H1 (cell line): Measurements from ENCODE around the gene LDLRAP1. TPM values are rescaled to one million over a fixed set of nuclear protein-coding genes. Genes with fewer than 3 reads are reported as not detected.

Experiments
- CTCF ChIA-PET: fragments of 300-600 bp; sonication (Branson Sonifier 250); formaldehyde crosslinking; loops from one replicate; lab custom pipeline; 2021; ENCODE audit not compliant: partially characterized antibody; lab: Charles Lee
- POLR2A ChIA-PET: fragments of 300-600 bp; sonication (Branson Sonifier 250); formaldehyde crosslinking; loops from one replicate; lab custom pipeline; 2021; ENCODE audit warnings: inconsistent platforms; ENCODE audit not compliant: partially characterized antibody; lab: Charles Lee
- DNase-seq, 2 experiments: peaks; one replicate each; pipeline versions ENCODE4 v3.0.0 to v3.0.0-alpha.2; 2010 to 2022; ENCODE audit warnings: low spot score in 2 of 2, low read depth in 1 of 2, mixed read lengths in 1 of 2
- FAIRE-seq: peaks from 2 replicates; lab custom pipeline; 2011; peaks lifted over from hg19 to GRCh38; lab: Jason Lieb, UNC
- H2AFZ ChIP-seq: 2 replicates; pipeline ENCODE4 v1.8.1; 2012; ENCODE audit warnings: low read length, inconsistent platforms
- H2AK5ac ChIP-seq: 2 replicates; pipeline ENCODE4 v1.6.1; 2013; ENCODE audit warnings: low read depth, low read length
- H2BK120ac ChIP-seq: replicated peaks from 2 replicates; pipeline ENCODE3; 2013; ENCODE audit warnings: low read depth, low read length, inconsistent platforms
- H2BK12ac ChIP-seq: 2 replicates; pipeline ENCODE4 v1.6.1; 2013; ENCODE audit warnings: low read depth, low read length
- H2BK15ac ChIP-seq: 2 replicates; pipeline ENCODE4 v1.6.1; 2013; ENCODE audit warnings: low read length
- H2BK20ac ChIP-seq: 2 replicates; pipeline ENCODE4 v1.6.1; 2013; ENCODE audit warnings: low read length
- H2BK5ac ChIP-seq: 2 replicates; pipeline ENCODE4 v1.6.1; 2013; ENCODE audit warnings: low read depth, low read length
- H3K14ac ChIP-seq: 2 replicates; pipeline ENCODE4 v1.6.1; 2013; ENCODE audit warnings: inconsistent platforms; ENCODE audit not compliant: insufficient read length
- H3K18ac ChIP-seq: 2 replicates; pipeline ENCODE4 v1.6.1; 2013; ENCODE audit warnings: low read length; ENCODE audit errors: extremely low read depth
- H3K23ac ChIP-seq: 2 replicates; pipeline ENCODE4 v1.6.1; 2013; ENCODE audit warnings: inconsistent platforms; ENCODE audit not compliant: insufficient read length
- H3K23me2 ChIP-seq: 2 replicates; pipeline ENCODE4 v1.6.1; 2013; ENCODE audit warnings: low read depth, low read length
- H3K27ac ChIP-seq: 2 replicates; pipeline ENCODE4 v1.6.1; 2011; ENCODE audit warnings: low read depth, low read length, inconsistent platforms
- H3K27me3 ChIP-seq, 4 experiments: replicated peaks in 1 of 4; 1 replicate in 1 of 4; 2 replicates in 3 of 4; pipeline versions ENCODE4 v1.6.1 to v1.8.1; 2011 to 2013; ENCODE audit warnings: low read length in 3 of 4, mild to moderate bottlenecking in 3 of 4, inconsistent platforms in 2 of 4, mixed read lengths in 2 of 4, moderate library complexity in 1 of 4; ENCODE audit not compliant: control insufficient read depth in 3 of 4, insufficient read depth in 3 of 4; ENCODE audit errors: extremely low read depth in 1 of 4
- H3K36me3 ChIP-seq, 4 experiments: 2 replicates each; pipeline versions ENCODE4 v1.6.1 to v1.8.1; 2011 to 2013; ENCODE audit warnings: mild to moderate bottlenecking in 4 of 4, low read length in 3 of 4, moderate library complexity in 2 of 4, control low read depth in 1 of 4, inconsistent platforms in 1 of 4; ENCODE audit not compliant: insufficient read depth in 4 of 4, control insufficient read depth in 2 of 4
- H3K4ac ChIP-seq: replicated peaks from 2 replicates; pipeline ENCODE3; 2013; ENCODE audit warnings: low read length, low read depth, mixed read lengths, inconsistent platforms; ENCODE audit not compliant: insufficient read length
- H3K4me1 ChIP-seq, 4 experiments: replicated peaks in 1 of 4; 1 replicate in 1 of 4; 2 replicates in 3 of 4; pipeline versions ENCODE4 v1.6.1 to v1.8.1; 2011 to 2013; ENCODE audit warnings: low read length in 3 of 4, inconsistent platforms in 2 of 4, mixed read lengths in 1 of 4; ENCODE audit not compliant: insufficient read depth in 4 of 4, control insufficient read depth in 3 of 4
- H3K4me2 ChIP-seq, 2 experiments: 2 replicates each; pipeline versions ENCODE4 v1.6.1 to v1.8.1; 2011 to 2013; ENCODE audit warnings: low read depth in 2 of 2, low read length in 2 of 2, control low read depth in 1 of 2, inconsistent platforms in 1 of 2, mild to moderate bottlenecking in 1 of 2; ENCODE audit not compliant: insufficient read depth in 1 of 2
- H3K4me3 ChIP-seq, 4 experiments: fragments of 200-600, 300-600 bp in 1 of 4; sonication (generic), shearing (Covaris generic), sonication (Bioruptor Twin) in 1 of 4; 2 replicates each; pipeline versions ENCODE4 v1.5.1 to v1.8.1; 2011 to 2016; ENCODE audit warnings: low read length in 4 of 4, low read depth in 3 of 4, control low read depth in 2 of 4, inconsistent platforms in 2 of 4, mild to moderate bottlenecking in 2 of 4, mixed read lengths in 1 of 4, moderate library complexity in 1 of 4; ENCODE audit not compliant: insufficient read depth in 2 of 4; ENCODE audit errors: extremely low read depth in 1 of 4
- H3K56ac ChIP-seq: replicated peaks from 2 replicates; pipeline ENCODE3; 2013; ENCODE audit warnings: low read depth, mild to moderate bottlenecking, mixed read lengths, low read length, inconsistent platforms; ENCODE audit not compliant: insufficient read length
- H3K79me1 ChIP-seq: 2 replicates; pipeline ENCODE4 v1.6.1; 2013; ENCODE audit warnings: low read depth, low read length, control low read depth
- H3K79me2 ChIP-seq, 2 experiments: 2 replicates each; pipeline versions ENCODE4 v1.6.1 to v1.8.1; 2012 to 2013; ENCODE audit warnings: low read length in 2 of 2, mild to moderate bottlenecking in 2 of 2, inconsistent platforms in 1 of 2; ENCODE audit not compliant: insufficient read depth in 2 of 2, control insufficient read depth in 1 of 2
- H3K9ac ChIP-seq, 4 experiments: replicated peaks in 1 of 4; 1 replicate in 1 of 4; 2 replicates in 3 of 4; pipeline versions ENCODE4 v1.6.1 to v1.8.1; 2011 to 2013; ENCODE audit warnings: low read depth in 3 of 4, low read length in 3 of 4, control low read depth in 2 of 4, mild to moderate bottlenecking in 2 of 4, moderate library complexity in 2 of 4, inconsistent platforms in 1 of 4; ENCODE audit errors: extremely low read depth in 1 of 4
- H3K9me3 ChIP-seq, 2 experiments: 2 replicates each; pipeline versions ENCODE4 v1.6.1 to v1.8.1; 2012 to 2013; ENCODE audit warnings: mild to moderate bottlenecking in 2 of 2, moderate library complexity in 2 of 2, control low read depth in 1 of 2, inconsistent platforms in 1 of 2, low read depth in 1 of 2, low read length in 1 of 2, mixed read lengths in 1 of 2; ENCODE audit not compliant: insufficient read depth in 2 of 2
- H4K20me1 ChIP-seq, 2 experiments: replicated peaks in 1 of 2; 2 replicates each; pipeline versions ENCODE3 to v1.8.1; 2011 to 2013; ENCODE audit warnings: inconsistent platforms in 2 of 2, low read length in 2 of 2, mild to moderate bottlenecking in 1 of 2; ENCODE audit not compliant: insufficient read depth in 2 of 2, control insufficient read depth in 1 of 2
- H4K5ac ChIP-seq: 2 replicates; pipeline ENCODE4 v1.6.1; 2013; ENCODE audit warnings: low read length, low read depth, mixed read lengths, inconsistent platforms; ENCODE audit not compliant: insufficient read length
- H4K8ac ChIP-seq: 2 replicates; pipeline ENCODE4 v1.8.0; 2013; ENCODE audit warnings: mild to moderate bottlenecking, moderate library complexity, low read length, inconsistent platforms; ENCODE audit not compliant: insufficient read depth; ENCODE audit errors: extremely low read depth
- H4K91ac ChIP-seq: replicated peaks from 2 replicates; pipeline ENCODE3; 2013; ENCODE audit warnings: low read length, mixed read lengths, inconsistent platforms; ENCODE audit not compliant: insufficient read length
- BACH1 ChIP-seq: IDR thresholded peaks from 2 replicates; pipeline ENCODE4 v1.6.1; 2012; ENCODE audit warnings: low read length, improper control_type of control experiment
- CHD2 ChIP-seq: IDR thresholded peaks from 2 replicates; pipeline ENCODE4 v1.6.1; 2012; ENCODE audit warnings: low read length, improper control_type of control experiment
- POU5F1 ChIP-seq: IDR thresholded peaks from 2 replicates; pipeline ENCODE4 v1.6.1; 2011; ENCODE audit warnings: low read depth, mild to moderate bottlenecking, low read length, moderate library complexity
- WGBS, 2 experiments: shearing (Covaris generic) in 1 of 2; methylation state at CpG; one replicate each; pipeline versions ENCODE4 v1.1.6 to v1.1.7; 2013 to 2015; ENCODE audit warnings: low lambda C conversion rate in 2 of 2, mixed read lengths in 2 of 2, inconsistent platforms in 1 of 2, low coverage in 1 of 2, missing lambda C conversion rate in 1 of 2; ENCODE audit not compliant: insufficient replicate concordance in 2 of 2, insufficient coverage in 1 of 2, insufficient read length in 1 of 2; ENCODE audit errors: extremely low coverage in 1 of 2, missing lambda C conversion rate in 1 of 2; 5-methylcytosine and 5-hydroxymethylcytosine counted together
- polyA plus RNA-seq, 7 experiments: library from polyadenylated mRNA; depleted of rRNA in 3 of 7; stranded (reverse) in 5 of 7; unstranded in 2 of 7; fragments of >200 nt in 5 of 7; fragments of 200-250 nt in 2 of 7; gene quantifications; 1 replicate in 5 of 7; 2 replicates in 1 of 7; 4 replicates in 1 of 7; pipeline versions ENCODE4 v1.2.1 to v1.2.3, GENCODE V29; 2011 to 2013; ENCODE audit warnings: missing spikeins in 2 of 7, mixed read lengths in 2 of 7
- total RNA-seq: library from RNA; stranded (reverse); fragmentation: NEBNext Ultra II Directional; extraction: Animal tissue kit (Norgen Biotek cat#: 25700); gene quantifications from 2 replicates; pipeline ENCODE4 v1.2.1, GENCODE V29; 2021
- TF ChIP-seq, protein P1 (sequence below), 3 experiments: IDR thresholded peaks; 1 replicate in 2 of 3; 2 replicates in 1 of 3; pipeline versions ENCODE4 v1.5.1 to v1.6.1; 2011; ENCODE audit warnings: low read length in 3 of 3, mild to moderate bottlenecking in 3 of 3, inconsistent platforms in 2 of 3, low read depth in 1 of 3, moderate library complexity in 1 of 3; ENCODE audit not compliant: insufficient read depth in 1 of 3; ENCODE audit errors: control extremely low read depth in 1 of 3

LDLRAP1 gene
- total and polyA plus RNA-seq, 2 of the 8 experiments (the other 6 are each of a cell fraction or from before 2014, with no cell fraction given) = 12.8 to 13.2 TPM

GRCh38 chr1:25613091-25613490 lies 69.7 kb downstream of the LDLRAP1 start:
- 77% methylated on average over 3 of the region's 3 CpGs; no CpG with 5 or more reads in 1 of the 2 experiments for WGBS, 2 experiments
- no peak overlapping the region for H3K4me3 ChIP-seq
- TF ChIP-seq BACH1 = no peak
- TF ChIP-seq CHD2 = no peak
- TF ChIP-seq POU5F1 = no peak
- TF ChIP-seq, protein P1, sequence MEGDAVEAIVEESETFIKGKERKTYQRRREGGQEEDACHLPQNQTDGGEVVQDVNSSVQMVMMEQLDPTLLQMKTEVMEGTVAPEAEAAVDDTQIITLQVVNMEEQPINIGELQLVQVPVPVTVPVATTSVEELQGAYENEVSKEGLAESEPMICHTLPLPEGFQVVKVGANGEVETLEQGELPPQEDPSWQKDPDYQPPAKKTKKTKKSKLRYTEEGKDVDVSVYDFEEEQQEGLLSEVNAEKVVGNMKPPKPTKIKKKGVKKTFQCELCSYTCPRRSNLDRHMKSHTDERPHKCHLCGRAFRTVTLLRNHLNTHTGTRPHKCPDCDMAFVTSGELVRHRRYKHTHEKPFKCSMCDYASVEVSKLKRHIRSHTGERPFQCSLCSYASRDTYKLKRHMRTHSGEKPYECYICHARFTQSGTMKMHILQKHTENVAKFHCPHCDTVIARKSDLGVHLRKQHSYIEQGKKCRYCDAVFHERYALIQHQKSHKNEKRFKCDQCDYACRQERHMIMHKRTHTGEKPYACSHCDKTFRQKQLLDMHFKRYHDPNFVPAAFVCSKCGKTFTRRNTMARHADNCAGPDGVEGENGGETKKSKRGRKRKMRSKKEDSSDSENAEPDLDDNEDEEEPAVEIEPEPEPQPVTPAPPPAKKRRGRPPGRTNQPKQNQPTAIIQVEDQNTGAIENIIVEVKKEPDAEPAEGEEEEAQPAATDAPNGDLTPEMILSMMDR (IDR thresholded peaks at IDR 0.05; ENCODE audit: control extremely low read depth in 1 of 3, insufficient read depth in 1 of 3, low read depth in 1 of 3, low read length in 3 of 3) = no peak

More at GRCh38 chr1:25613091-25613490, 69.7 kb downstream of the LDLRAP1 start:
- no peak overlapping the region for H2AFZ ChIP-seq
- no peaks in the 10 kb centered on the region for H3K9me3 ChIP-seq
- no peak overlapping the region for H3K14ac ChIP-seq
- no peak overlapping the region for H2BK20ac ChIP-seq
- peaks cover 0 to 9% (median 2%) of the 10 kb centered on the region in 4 experiments; a peak in 3 of 7 replicates for H3K4me1 ChIP-seq
- POLR2A ChIA-PET = no interaction called here
- H3K27ac ChIP-seq = no peak overlapping the region
- H4K91ac ChIP-seq = no peak overlapping the region
- CTCF ChIA-PET = interaction anchor here (0.6 to 5.9 kb wide), 11 partner anchors 9 to 291 kb away, joined by 3 to 34 read pairs (median 4); no protein-coding TSS in a partner anchor
- H3K18ac ChIP-seq = no peak overlapping the region
- FAIRE-seq (no peak), DNase-seq (peak in 1 of 2 experiments; percentile 6)
- no peak overlapping the region for H3K23ac ChIP-seq
- H3K9ac ChIP-seq = no peak overlapping the region
- H3K23me2 ChIP-seq = peaks cover 9% of the 10 kb centered on the region; the same call in 1 of the 2 replicates
- peaks cover 5 to 18% (median 9%) of the 10 kb centered on the region in 4 experiments; a peak in 6 of 7 replicates for H3K27me3 ChIP-seq
- H3K56ac ChIP-seq = no peak overlapping the region
- H2BK12ac ChIP-seq = no peak overlapping the region
- H2BK5ac ChIP-seq = no peak overlapping the region
- no peaks in the 10 kb centered on the region for H3K79me1 ChIP-seq
- H2AK5ac ChIP-seq = no peak overlapping the region
- no peak overlapping the region for H3K4me2 ChIP-seq
- no peak overlapping the region for H4K5ac ChIP-seq
- no peak overlapping the region for H2BK120ac ChIP-seq
- H3K79me2 ChIP-seq = no peaks in the 10 kb centered on the region
- no peak overlapping the region for H4K8ac ChIP-seq
- H3K4ac ChIP-seq = no peak overlapping the region
- H3K36me3 ChIP-seq = no peaks in the 10 kb centered on the region
- H4K20me1 ChIP-seq = no peaks in the 10 kb centered on the region
- H2BK15ac ChIP-seq = no peak overlapping the region
